GM12872 (cell line): ENCODE results near the gene TTC27.

Experiments used
- TF ChIP-seq, protein P1 (sequence below): IDR thresholded peaks from 3 replicates; pipeline ENCODE4 v1.5.1; 2011; ENCODE audit warnings: low read depth, mild to moderate bottlenecking, low read length, moderate library complexity; ENCODE audit not compliant: insufficient read depth

TTC27 gene

DNA sequence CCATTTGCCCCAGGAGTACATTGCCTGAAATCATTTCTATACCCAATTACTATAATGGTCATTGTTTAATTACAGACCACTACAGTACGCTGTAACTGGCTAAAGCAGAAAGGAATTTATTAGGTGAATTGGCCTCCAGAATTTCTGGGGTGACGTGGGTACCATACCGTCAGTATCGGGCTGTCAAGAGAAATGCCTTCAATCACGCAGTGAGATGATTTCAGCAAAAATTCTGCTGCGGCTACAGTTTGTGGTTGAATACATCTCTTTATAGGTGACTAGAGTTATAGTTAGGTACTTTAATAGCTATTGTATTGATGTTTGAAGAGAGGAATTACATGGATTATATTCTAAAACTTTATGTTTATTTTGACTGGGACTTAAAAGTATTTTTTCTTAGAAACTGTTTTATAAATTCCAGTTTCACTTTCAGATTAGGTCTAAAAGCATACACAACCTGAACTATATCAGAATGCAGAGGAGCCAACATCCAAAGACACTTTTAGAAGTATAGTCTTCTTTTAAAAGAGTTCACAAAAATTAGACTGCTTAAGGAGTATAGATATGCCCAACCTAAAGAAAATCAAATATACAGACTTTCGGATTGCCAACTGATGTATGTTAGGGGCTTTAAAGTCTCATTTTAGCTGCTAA is 128.4 kb downstream of the TTC27 start:
- TF ChIP-seq, protein P1, sequence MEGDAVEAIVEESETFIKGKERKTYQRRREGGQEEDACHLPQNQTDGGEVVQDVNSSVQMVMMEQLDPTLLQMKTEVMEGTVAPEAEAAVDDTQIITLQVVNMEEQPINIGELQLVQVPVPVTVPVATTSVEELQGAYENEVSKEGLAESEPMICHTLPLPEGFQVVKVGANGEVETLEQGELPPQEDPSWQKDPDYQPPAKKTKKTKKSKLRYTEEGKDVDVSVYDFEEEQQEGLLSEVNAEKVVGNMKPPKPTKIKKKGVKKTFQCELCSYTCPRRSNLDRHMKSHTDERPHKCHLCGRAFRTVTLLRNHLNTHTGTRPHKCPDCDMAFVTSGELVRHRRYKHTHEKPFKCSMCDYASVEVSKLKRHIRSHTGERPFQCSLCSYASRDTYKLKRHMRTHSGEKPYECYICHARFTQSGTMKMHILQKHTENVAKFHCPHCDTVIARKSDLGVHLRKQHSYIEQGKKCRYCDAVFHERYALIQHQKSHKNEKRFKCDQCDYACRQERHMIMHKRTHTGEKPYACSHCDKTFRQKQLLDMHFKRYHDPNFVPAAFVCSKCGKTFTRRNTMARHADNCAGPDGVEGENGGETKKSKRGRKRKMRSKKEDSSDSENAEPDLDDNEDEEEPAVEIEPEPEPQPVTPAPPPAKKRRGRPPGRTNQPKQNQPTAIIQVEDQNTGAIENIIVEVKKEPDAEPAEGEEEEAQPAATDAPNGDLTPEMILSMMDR, result no peak

DNA sequence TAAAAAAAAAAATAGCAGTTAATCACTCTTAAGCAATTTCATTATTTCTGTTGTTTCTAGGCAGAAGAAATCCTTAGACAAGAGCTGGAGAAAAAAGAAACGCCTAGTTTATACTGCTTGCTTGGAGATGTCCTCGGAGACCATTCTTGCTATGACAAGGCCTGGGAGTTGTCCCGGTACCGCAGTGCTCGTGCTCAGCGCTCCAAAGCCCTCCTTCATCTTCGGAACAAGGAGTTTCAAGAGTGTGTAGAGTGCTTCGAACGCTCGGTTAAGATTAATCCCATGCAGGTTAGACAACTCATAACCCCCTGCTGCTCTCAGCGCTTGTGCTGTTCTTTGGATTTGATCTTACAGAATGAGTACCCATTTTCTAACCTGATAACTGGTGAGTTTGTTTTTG is 130.4 kb downstream of the TTC27 start:
- TF ChIP-seq, protein P1, result no peak

DNA sequence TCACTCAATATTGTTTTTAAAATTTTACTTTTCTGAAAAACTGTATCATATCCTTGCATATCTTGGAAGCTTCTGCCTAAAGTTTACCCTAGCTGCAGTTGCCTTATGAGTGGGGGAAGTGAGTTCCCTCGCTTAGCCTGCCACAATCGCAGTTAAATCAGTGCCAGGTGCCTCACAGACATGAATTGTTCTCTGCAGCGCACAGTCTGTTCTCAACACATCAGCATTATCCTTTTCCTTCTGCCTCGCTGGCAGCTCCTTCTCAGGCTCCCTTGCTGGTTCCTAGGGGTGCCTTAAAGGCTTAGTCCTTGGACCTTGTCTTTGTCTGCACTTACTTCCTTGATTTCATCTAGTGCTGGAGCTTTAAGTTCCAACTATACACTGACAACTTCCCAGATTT is 132.8 kb downstream of the TTC27 start:
- TF ChIP-seq, protein P1, result no peak

DNA sequence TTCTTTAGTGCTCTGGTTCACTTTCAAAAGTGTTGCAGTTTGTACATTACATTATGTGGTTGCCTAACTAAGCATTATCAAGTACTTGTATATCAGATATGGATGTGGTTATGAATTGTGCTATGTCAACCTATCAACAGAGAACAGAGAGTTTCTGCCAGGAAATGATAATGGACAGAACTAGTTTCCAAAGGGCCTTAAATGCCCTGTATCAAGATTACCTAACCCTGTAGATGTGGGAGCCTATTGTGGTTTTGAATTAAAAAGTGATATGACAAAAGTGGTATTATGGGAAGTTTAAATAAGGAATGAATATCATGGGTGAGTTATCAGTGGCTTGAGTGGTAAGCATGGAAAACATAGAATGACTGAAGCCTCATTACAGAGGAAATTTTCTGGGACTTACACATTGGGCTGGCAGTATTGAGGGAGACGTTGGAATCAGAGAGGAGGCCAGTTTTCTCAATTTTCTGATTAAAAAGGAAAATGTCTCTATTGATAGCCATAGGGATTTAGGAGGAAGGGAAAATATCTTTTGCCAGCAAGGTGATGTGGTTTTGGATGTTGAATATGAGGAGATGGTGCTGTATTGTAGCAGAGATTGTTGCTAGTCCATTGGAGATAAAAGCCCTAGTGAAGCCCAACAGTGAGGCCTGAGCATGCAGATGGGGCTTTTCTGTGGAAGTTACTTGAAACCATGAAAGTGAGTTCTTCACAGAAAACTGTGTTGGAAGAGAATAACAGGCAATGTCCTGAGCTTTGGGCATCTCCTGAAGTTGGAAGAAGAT is 140.7 kb downstream of the TTC27 start:
- TF ChIP-seq, protein P1, result no peak

DNA sequence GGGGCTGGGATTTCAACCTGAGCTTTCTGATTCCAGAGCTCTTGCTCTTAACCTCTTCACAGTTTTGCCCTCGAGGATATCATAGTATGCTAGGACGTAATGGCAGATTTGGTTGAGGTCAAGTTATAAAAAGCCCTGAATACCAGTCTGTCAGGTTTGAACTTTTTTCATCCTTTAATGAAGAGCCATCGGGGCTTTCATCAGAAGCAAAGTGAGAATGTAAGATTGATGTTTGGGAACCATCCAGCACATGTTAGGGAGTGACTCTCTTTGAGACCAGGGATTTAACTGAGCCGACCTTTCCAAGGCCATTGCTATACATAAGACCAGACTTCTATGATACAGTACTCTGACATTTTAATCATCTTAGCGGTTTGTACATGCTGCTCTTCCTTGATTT is 142.5 kb downstream of the TTC27 start:
- TF ChIP-seq, protein P1, result no peak

DNA sequence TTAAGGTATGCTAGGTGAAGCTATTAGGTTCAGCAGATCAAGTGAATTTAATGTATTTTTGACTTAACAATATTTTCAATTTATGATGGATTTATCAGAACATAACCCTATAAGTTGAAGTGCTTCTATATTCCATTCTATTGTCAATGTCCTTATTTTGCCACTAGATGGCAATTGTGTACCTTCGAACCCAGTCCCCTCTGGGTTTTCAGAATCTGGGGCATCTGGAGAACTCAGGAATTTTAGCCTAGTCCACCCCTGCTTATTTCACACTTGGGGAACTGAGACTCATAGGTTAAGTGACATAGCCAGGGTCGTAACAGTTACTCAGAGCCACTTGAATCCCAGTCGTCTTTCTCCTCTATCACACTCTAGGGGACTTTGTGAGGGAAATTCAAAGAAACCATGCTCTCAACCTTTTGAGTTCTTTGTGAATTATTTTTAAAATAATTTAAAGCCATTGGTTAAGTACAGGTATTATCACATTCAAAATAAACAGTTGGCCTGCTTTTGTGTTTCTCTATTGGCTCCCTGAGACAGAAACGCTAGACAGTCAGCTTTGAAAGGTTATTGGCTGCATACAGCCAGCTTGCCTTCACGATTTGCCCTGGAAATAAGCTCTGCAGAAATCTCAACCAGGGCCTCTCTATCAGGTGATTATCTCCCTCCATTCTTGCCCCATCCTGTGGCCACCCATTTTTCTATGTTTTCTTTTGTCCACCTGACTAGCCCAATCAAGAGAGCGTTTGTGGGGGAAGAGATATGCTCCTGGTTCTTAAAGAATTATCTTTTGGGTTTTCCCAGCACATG is 145.0 kb downstream of the TTC27 start:
- TF ChIP-seq, protein P1, result peak; percentile 53

DNA sequence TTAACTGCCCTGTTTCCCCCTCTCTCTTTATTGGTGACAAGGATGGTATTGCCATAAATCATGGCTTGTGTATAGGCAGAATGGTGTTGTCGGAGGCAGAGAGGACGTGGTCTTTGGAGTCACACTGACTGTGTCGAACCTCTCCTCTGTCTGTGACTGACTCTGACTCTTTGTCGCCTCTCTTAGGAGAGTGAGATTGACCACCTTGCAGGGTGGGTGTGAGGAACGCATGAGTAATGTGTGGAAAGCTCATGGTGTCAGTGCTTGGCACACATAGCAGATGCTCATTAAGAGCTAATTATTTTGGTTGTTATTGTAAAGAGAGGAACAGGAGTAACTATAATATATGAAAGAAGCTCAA is 145.6 kb downstream of the TTC27 start:
- TF ChIP-seq, protein P1, result no peak
